ENCODE results near the gene HTR1D.
"Not testable (repeated sequence)": the region's sequence is repeated elsewhere in the genome, so short reads cannot be mapped to it uniquely, and the experiment has no call there.

HTR1D gene

GRCh38 chr1:23217421-23218115, at the start of gene HTR1D:
HTR1D (minus strand) TSS chr1:23217502; CDS start chr1:23194219, 23,283 bp downstream.
- DNase-seq: no peak

- DNase-seq: no peak
These were observed 46.1 kb upstream of the HTR1D start for GRCh38 chr1:23263380-23263887.

GRCh38 chr1:23258082-23258481, 40.8 kb upstream of the HTR1D start:
- not testable (repeated sequence) for DNase-seq

GRCh38 chr1:23257371-23257770, 40.1 kb upstream of the HTR1D start:
- not testable (repeated sequence) for DNase-seq

GRCh38 chr1:23254584-23254983, 37.3 kb upstream of the HTR1D start:
- DNase-seq: no peak

GRCh38 chr1:23251812-23252211, 34.5 kb upstream of the HTR1D start:
- DNase-seq: no peak

GRCh38 chr1:23249787-23250454, 32.6 kb upstream of the HTR1D start:
- no peak for DNase-seq

GRCh38 chr1:23247276-23247675, 30.0 kb upstream of the HTR1D start:
- DNase-seq: no peak

- DNase-seq: no peak
These were observed 29.0 kb upstream of the HTR1D start for GRCh38 chr1:23246274-23246673.

- DNase-seq: no peak
These were observed 27.0 kb upstream of the HTR1D start for GRCh38 chr1:23244256-23244761.

- no peak for DNase-seq
These were observed 25.1 kb upstream of the HTR1D start for GRCh38 chr1:23242414-23242813.

GRCh38 chr1:23239638-23240295, 22.5 kb upstream of the HTR1D start:
- DNase-seq: no peak

- no peak for DNase-seq
These were observed 21.3 kb upstream of the HTR1D start for GRCh38 chr1:23238565-23238964.

- no peak for DNase-seq
These were observed 20.2 kb upstream of the HTR1D start for GRCh38 chr1:23237508-23237907.

- DNase-seq: no peak
These were observed 10.5 kb upstream of the HTR1D start for GRCh38 chr1:23227806-23228205.

GRCh38 chr1:23224739-23225648, 7.7 kb upstream of the HTR1D start:
- no peak for DNase-seq

GRCh38 chr1:23223963-23224362, 6.7 kb upstream of the HTR1D start:
- DNase-seq: not testable (repeated sequence)

GRCh38 chr1:23223490-23223951, 6.2 kb upstream of the HTR1D start:
- DNase-seq: not testable (repeated sequence)

- DNase-seq: no peak
These were observed 5.4 kb upstream of the HTR1D start for GRCh38 chr1:23222742-23223141.

- DNase-seq: no peak
These were observed 5.0 kb upstream of the HTR1D start for GRCh38 chr1:23222331-23222730.

- no peak for DNase-seq
These were observed 3.8 kb upstream of the HTR1D start for GRCh38 chr1:23221107-23221506.

- no peak for DNase-seq
These were observed 406 bp downstream of the HTR1D start for GRCh38 chr1:23216771-23217420.
